ENCODE results near the gene APEX1.
A peak's percentile ranks its signal among the peaks of the same experiment; 100 is the strongest.

APEX1 gene

DNA sequence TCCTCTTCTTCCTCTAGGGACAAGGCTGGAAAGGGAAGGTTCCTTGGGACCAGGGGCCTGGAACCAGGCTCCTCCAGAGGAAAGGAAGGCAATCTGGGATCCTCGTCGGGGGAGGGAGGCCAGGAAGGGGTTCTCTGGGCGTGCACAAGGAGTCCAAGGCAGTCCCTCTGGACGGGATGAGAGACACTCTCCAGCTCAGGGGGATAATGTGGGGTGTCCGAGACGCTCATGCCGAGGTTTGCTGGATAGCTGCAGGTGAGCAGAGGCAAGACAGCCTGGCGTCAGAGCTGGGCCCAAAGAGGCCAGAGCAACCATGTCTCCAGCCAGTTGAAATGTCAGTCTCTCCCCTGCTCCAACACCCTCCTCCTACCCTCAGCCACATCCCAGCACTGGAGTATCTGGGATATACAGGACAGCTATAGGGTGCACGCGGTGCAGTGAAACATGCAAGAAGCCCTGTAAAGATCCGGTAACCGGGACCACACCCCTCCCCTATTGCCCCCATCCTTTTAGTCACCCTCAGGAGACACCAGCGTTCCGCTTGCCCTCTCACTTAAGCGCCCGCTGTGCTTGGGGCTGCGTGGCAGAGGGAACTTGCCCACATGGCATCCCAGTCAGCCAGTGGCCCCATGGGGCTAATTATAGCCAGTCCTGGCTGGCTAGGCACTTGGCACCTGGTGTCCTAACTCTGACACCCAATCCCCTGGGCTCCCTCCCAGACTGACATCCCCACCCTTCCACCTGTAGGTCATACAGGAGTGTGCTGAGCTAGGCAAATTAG lies 19.3 kb upstream of the APEX1 start, which contains the start of gene KLHL33:
TSS of gene KLHL33 (minus strand) at position 585 of the 781 bp plus-strand sequence. CDS start at position 230, 355 bp downstream.
- ATAC-seq: no peak
- TF ChIP-seq ZC3H10 (CRISPR knock-in tag; IDR thresholded peaks at IDR 0.05): no peak
- no peak for TF ChIP-seq PPARA (CRISPR knock-in tag; IDR thresholded peaks at IDR 0.05; ENCODE audit: borderline replicate concordance)
- TF ChIP-seq, protein P1, sequence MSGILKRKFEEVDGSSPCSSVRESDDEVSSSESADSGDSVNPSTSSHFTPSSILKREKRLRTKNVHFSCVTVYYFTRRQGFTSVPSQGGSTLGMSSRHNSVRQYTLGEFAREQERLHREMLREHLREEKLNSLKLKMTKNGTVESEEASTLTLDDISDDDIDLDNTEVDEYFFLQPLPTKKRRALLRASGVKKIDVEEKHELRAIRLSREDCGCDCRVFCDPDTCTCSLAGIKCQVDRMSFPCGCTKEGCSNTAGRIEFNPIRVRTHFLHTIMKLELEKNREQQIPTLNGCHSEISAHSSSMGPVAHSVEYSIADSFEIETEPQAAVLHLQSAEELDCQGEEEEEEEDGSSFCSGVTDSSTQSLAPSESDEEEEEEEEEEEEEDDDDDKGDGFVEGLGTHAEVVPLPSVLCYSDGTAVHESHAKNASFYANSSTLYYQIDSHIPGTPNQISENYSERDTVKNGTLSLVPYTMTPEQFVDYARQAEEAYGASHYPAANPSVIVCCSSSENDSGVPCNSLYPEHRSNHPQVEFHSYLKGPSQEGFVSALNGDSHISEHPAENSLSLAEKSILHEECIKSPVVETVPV (CRISPR knock-in tag; IDR thresholded peaks at IDR 0.05): no peak
- TF ChIP-seq, protein P2, sequence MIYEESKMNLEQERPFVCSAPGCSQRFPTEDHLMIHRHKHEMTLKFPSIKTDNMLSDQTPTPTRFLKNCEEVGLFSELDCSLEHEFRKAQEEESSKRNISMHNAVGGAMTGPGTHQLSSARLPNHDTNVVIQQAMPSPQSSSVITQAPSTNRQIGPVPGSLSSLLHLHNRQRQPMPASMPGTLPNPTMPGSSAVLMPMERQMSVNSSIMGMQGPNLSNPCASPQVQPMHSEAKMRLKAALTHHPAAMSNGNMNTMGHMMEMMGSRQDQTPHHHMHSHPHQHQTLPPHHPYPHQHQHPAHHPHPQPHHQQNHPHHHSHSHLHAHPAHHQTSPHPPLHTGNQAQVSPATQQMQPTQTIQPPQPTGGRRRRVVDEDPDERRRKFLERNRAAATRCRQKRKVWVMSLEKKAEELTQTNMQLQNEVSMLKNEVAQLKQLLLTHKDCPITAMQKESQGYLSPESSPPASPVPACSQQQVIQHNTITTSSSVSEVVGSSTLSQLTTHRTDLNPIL (CRISPR knock-in tag; IDR thresholded peaks at IDR 0.05; ENCODE audit: low read depth): no peak
- no peak for TF ChIP-seq ARNTL (CRISPR knock-in tag; IDR thresholded peaks at IDR 0.05; ENCODE audit: borderline replicate concordance, low read depth)
- TF ChIP-seq ZNF8 (CRISPR knock-in tag; IDR thresholded peaks at IDR 0.05): no peak
- no peak for TF ChIP-seq ZNF565 (CRISPR knock-in tag; conservative IDR thresholded peaks at IDR 0.05; ENCODE audit: low read depth)
- TF ChIP-seq GLIS3 (CRISPR knock-in tag; IDR thresholded peaks at IDR 0.05): no peak
- TF ChIP-seq ISL1 (CRISPR knock-in tag; IDR thresholded peaks at IDR 0.05): no peak
- TF ChIP-seq BACH2 (CRISPR knock-in tag; IDR thresholded peaks at IDR 0.05; ENCODE audit: borderline replicate concordance): no peak
- no peak for TF ChIP-seq ESRRG (CRISPR knock-in tag; IDR thresholded peaks at IDR 0.05)
- no peak for TF ChIP-seq TCF4 (CRISPR knock-in tag; IDR thresholded peaks at IDR 0.05; ENCODE audit: borderline replicate concordance)
- TF ChIP-seq CSDC2 (CRISPR knock-in tag; IDR thresholded peaks at IDR 0.05): no peak
- TF ChIP-seq, protein P3, sequence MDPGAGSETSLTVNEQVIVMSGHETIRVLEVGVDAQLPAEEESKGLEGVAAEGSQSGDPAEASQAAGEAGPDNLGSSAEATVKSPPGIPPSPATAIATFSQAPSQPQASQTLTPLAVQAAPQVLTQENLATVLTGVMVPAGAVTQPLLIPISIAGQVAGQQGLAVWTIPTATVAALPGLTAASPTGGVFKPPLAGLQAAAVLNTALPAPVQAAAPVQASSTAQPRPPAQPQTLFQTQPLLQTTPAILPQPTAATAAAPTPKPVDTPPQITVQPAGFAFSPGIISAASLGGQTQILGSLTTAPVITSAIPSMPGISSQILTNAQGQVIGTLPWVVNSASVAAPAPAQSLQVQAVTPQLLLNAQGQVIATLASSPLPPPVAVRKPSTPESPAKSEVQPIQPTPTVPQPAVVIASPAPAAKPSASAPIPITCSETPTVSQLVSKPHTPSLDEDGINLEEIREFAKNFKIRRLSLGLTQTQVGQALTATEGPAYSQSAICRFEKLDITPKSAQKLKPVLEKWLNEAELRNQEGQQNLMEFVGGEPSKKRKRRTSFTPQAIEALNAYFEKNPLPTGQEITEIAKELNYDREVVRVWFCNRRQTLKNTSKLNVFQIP (CRISPR knock-in tag; IDR thresholded peaks at IDR 0.05; ENCODE audit: borderline replicate concordance, low read depth): no peak

DNA sequence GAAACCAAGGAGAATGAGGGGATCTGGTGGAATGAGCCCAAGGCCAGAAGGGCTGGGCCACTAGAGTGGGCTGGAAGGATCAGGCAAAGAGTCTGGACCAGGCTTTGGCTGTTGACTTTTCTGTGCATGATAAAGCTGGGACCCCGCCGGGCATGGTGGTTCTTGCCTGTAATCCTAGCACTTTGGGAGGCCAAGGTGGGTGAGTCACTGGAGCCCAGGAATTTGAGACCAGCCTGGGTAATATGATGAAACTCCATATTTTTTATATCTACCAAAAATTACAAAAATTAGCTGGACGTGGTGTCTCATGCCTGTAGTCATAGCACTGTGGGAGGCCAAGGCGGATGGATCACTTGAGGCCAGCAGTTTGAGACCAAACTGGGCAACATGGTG lies 18.7 kb upstream of the APEX1 start:
- peak; percentile 24; the same call in 2 of the 3 replicates for ATAC-seq
- no peak for TF ChIP-seq ARNTL (CRISPR knock-in tag; IDR thresholded peaks at IDR 0.05; ENCODE audit: borderline replicate concordance, low read depth)
- TF ChIP-seq, protein P2 (CRISPR knock-in tag; IDR thresholded peaks at IDR 0.05; ENCODE audit: low read depth): no peak
- no peak for TF ChIP-seq GLIS3 (CRISPR knock-in tag; IDR thresholded peaks at IDR 0.05)
- TF ChIP-seq, protein P1 (CRISPR knock-in tag; IDR thresholded peaks at IDR 0.05): no peak
- no peak for TF ChIP-seq RARB (CRISPR knock-in tag; IDR thresholded peaks at IDR 0.05)
- TF ChIP-seq, protein P4, sequence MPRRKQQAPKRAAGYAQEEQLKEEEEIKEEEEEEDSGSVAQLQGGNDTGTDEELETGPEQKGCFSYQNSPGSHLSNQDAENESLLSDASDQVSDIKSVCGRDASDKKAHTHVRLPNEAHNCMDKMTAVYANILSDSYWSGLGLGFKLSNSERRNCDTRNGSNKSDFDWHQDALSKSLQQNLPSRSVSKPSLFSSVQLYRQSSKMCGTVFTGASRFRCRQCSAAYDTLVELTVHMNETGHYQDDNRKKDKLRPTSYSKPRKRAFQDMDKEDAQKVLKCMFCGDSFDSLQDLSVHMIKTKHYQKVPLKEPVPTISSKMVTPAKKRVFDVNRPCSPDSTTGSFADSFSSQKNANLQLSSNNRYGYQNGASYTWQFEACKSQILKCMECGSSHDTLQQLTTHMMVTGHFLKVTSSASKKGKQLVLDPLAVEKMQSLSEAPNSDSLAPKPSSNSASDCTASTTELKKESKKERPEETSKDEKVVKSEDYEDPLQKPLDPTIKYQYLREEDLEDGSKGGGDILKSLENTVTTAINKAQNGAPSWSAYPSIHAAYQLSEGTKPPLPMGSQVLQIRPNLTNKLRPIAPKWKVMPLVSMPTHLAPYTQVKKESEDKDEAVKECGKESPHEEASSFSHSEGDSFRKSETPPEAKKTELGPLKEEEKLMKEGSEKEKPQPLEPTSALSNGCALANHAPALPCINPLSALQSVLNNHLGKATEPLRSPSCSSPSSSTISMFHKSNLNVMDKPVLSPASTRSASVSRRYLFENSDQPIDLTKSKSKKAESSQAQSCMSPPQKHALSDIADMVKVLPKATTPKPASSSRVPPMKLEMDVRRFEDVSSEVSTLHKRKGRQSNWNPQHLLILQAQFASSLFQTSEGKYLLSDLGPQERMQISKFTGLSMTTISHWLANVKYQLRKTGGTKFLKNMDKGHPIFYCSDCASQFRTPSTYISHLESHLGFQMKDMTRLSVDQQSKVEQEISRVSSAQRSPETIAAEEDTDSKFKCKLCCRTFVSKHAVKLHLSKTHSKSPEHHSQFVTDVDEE (CRISPR knock-in tag; IDR thresholded peaks at IDR 0.05): no peak
- TF ChIP-seq ESRRG (CRISPR knock-in tag; IDR thresholded peaks at IDR 0.05): no peak
- no peak for TF ChIP-seq ZNF70 (CRISPR knock-in tag; IDR thresholded peaks at IDR 0.05)
- TF ChIP-seq TCF4 (CRISPR knock-in tag; IDR thresholded peaks at IDR 0.05; ENCODE audit: borderline replicate concordance): no peak
- no peak for TF ChIP-seq TOX (CRISPR knock-in tag; IDR thresholded peaks at IDR 0.05; ENCODE audit: borderline replicate concordance)
- TF ChIP-seq, protein P3 (CRISPR knock-in tag; IDR thresholded peaks at IDR 0.05; ENCODE audit: borderline replicate concordance, low read depth): no peak
- no peak for TF ChIP-seq ISL1 (CRISPR knock-in tag; IDR thresholded peaks at IDR 0.05)
- TF ChIP-seq OSR1 (CRISPR knock-in tag; IDR thresholded peaks at IDR 0.05): no peak
- TF ChIP-seq ZNF565 (CRISPR knock-in tag; conservative IDR thresholded peaks at IDR 0.05; ENCODE audit: low read depth): no peak

Measured in SK-N-SH treated with all-trans-retinoic acid at 6 μM for 48 hours (cell line).